OCI-LY3 (cell line): Measurements from ENCODE around the gene ZNF148.

Experiments used
- CTCF ChIP-seq: fragments of 200-600, 300-600 bp; sonication (generic); IDR thresholded peaks from 2 replicates; pipeline ENCODE4 v1.5.1; 2014; ENCODE audit warnings: antibody characterized with exemption, low read length, low read depth
- EZH2phosphoT487 ChIP-seq: fragments of 200-600 bp; shearing (Covaris generic); IDR thresholded peaks from 2 replicates; pipeline ENCODE4 v1.6.1; 2018; ENCODE audit warnings: antibody characterized with exemption, mixed run types, low read depth

- TF ChIP-seq CTCF (no peak), EZH2phosphoT487 (no peak)
Measured at GRCh38 chr3:125317761-125318160, 57.4 kb downstream of the ZNF148 start.
